GM21360 (cell line): ENCODE data around the gene GLRX.
A peak's percentile ranks its signal among the peaks of the same experiment; 100 is the strongest.

Source experiments
- ATAC-seq: cut with Tn5 transposase; IDR thresholded peaks from one replicate; pipeline ENCODE4 v1.9.1; 2021; ENCODE audit warnings: mild to moderate bottlenecking, moderate library complexity; ENCODE audit not compliant: unreplicated experiment

The GLRX gene

GRCh38 chr5:95822542-95823181, at the start of gene GLRX:
Gene GLRX (minus strand): TSS chr5:95822726. CDS start chr5:95822662, 64 bp downstream.
- ATAC-seq = no peak

- no peak for ATAC-seq
These were observed 48.8 kb upstream of the GLRX start for GRCh38 chr5:95871146-95871806.

- peak; percentile 60 for ATAC-seq
These were observed 47.7 kb upstream of the GLRX start for GRCh38 chr5:95870105-95870672.

- ATAC-seq = peak; percentile 45
These were observed 46.8 kb upstream of the GLRX start for GRCh38 chr5:95869173-95869855.

- ATAC-seq = no peak
These were observed 45.6 kb upstream of the GLRX start for GRCh38 chr5:95868136-95868535.

GRCh38 chr5:95866435-95867040, 44.0 kb upstream of the GLRX start:
- no peak for ATAC-seq

GRCh38 chr5:95864944-95865504, 42.5 kb upstream of the GLRX start:
- no peak for ATAC-seq

GRCh38 chr5:95864456-95864855, 41.9 kb upstream of the GLRX start:
- no peak for ATAC-seq

GRCh38 chr5:95863383-95863757, 40.8 kb upstream of the GLRX start:
- ATAC-seq = no peak

GRCh38 chr5:95862671-95863382, 40.3 kb upstream of the GLRX start:
- no peak for ATAC-seq

GRCh38 chr5:95861864-95862561, 39.5 kb upstream of the GLRX start:
- ATAC-seq = no peak

- ATAC-seq = no peak
These were observed 38.8 kb upstream of the GLRX start for GRCh38 chr5:95861221-95861863.

- no peak for ATAC-seq
These were observed 37.1 kb upstream of the GLRX start for GRCh38 chr5:95859661-95860060.

- peak; percentile 92 for ATAC-seq
These were observed 36.4 kb upstream of the GLRX start for GRCh38 chr5:95858661-95859595.

- ATAC-seq = no peak
These were observed 35.5 kb upstream of the GLRX start for GRCh38 chr5:95858023-95858461.

GRCh38 chr5:95857185-95857945, 34.8 kb upstream of the GLRX start:
- ATAC-seq = no peak

- no peak for ATAC-seq
These were observed 34.0 kb upstream of the GLRX start for GRCh38 chr5:95856501-95856981.
